Right cardiac atrium (tissue), 5 donors: Measurements from ENCODE around the gene KIF2C. TPM values are rescaled to one million over a fixed set of nuclear protein-coding genes. Genes with fewer than 3 reads are reported as not detected.

ENCODE experiments used
- polyA plus RNA-seq: library from polyadenylated mRNA; stranded (reverse); fragments of 200-250 nt; gene quantifications from one replicate; pipeline ENCODE4 v1.2.3, GENCODE V29; 2013
- total RNA-seq, 4 donors: library from RNA; stranded (reverse); fragmentation: NEBNext Ultra II Directional; extraction: Animal tissue kit (Norgen Biotek cat#: 25700); gene quantifications; one replicate each; pipeline ENCODE4 v1.2.1, GENCODE V29; 2021
- donor health status: healthy with polysubstance abuse.
- donor health status: DM: no; HTN: yes; CAD: no.
- donor health status: DM: no; HTN: no; CAD: no.
- donor health status: DM: no; HTN: yes; CAD: no; lungs with severe emphysema.
- donor health status: DM: yes; HTN: yes; CAD: no.

KIF2C gene
- total and polyA plus RNA-seq, 5 donors: 0.39 to 2.5 (median 1.6) TPM

Other genes starting within 250 kb of the KIF2C start
- gene TMEM53, start 65.4 kb upstream of the KIF2C start, total RNA-seq: 10 to 100 TPM; 12.0 to 16.8 (median 13.1) TPM
- 13.3 TPM for gene TMEM53, start 65.4 kb upstream of the KIF2C start, polyA plus RNA-seq
- 1 to 10 TPM in 2 of 4 donors, under 1 TPM in 2; 0.39 to 1.2 (median 0.84) TPM for gene ARMH1, start 65.1 kb upstream of the KIF2C start, total RNA-seq
- 0.91 TPM for gene ARMH1, start 65.1 kb upstream of the KIF2C start, polyA plus RNA-seq
- gene RNU5D-1, start 8.7 kb upstream of the KIF2C start, total RNA-seq: not detected
- gene RNU5D-1, start 8.7 kb upstream of the KIF2C start, polyA plus RNA-seq: not detected
- 1,000 to 10,000 TPM in 1 of 4 donors, 100 to 1,000 TPM in 3; 848 to 1,081 (median 910) TPM for gene RPS8, start 35.7 kb downstream of the KIF2C start, total RNA-seq
- gene RPS8, start 35.7 kb downstream of the KIF2C start, polyA plus RNA-seq: 1,144 TPM
- gene BEST4, start 48.3 kb downstream of the KIF2C start, total RNA-seq: under 1 TPM; 0.14 to 0.28 (median 0.22) TPM
- 0.18 TPM for gene BEST4, start 48.3 kb downstream of the KIF2C start, polyA plus RNA-seq
- 10 to 100 TPM in 1 of 4 donors, 1 to 10 TPM in 3; 6.0 to 11.4 (median 8.2) TPM for gene PLK3, start 60.5 kb downstream of the KIF2C start, total RNA-seq
- 11.0 TPM for gene PLK3, start 60.5 kb downstream of the KIF2C start, polyA plus RNA-seq
- gene DYNLT4, start 67.5 kb downstream of the KIF2C start, total RNA-seq: under 1 TPM in 3 of 4 donors, not detected in 1; 0.44 to 0.74 (median 0.47) TPM
- 1.1 TPM for gene DYNLT4, start 67.5 kb downstream of the KIF2C start, polyA plus RNA-seq
- 1 to 10 TPM; 5.1 to 8.8 (median 5.7) TPM for gene BTBD19, start 68.7 kb downstream of the KIF2C start, total RNA-seq
- 6.4 TPM for gene BTBD19, start 68.7 kb downstream of the KIF2C start, polyA plus RNA-seq
- under 1 TPM; 0.28 to 0.79 (median 0.54) TPM for gene PTCH2, start 103.4 kb downstream of the KIF2C start, total RNA-seq
- gene PTCH2, start 103.4 kb downstream of the KIF2C start, polyA plus RNA-seq: 0.34 TPM
- gene EIF2B3, start 246.8 kb downstream of the KIF2C start, total RNA-seq: 10 to 100 TPM; 28.9 to 37.1 (median 31.9) TPM
- gene EIF2B3, start 246.8 kb downstream of the KIF2C start, polyA plus RNA-seq: 32.9 TPM